Caco-2 (cell line): ENCODE measurements around the gene HBA1. TPM values are rescaled to one million over a fixed set of nuclear protein-coding genes. Genes with fewer than 3 reads are reported as not detected.

Experiments used
- BruUV-seq: library from RNA; stranded (reverse); fragments of 400-500 nt; replicated peaks from 2 replicates; lab custom pipeline; 2021; lab: Mats Ljungman, UMichigan
- CTCF ChIA-PET: fragments of 300-600 bp; sonication (Branson Sonifier 250); formaldehyde crosslinking; loops from one replicate; lab custom pipeline; 2022; ENCODE audit warnings: antibody characterized with exemption; lab: Charles Lee
- POLR2A ChIA-PET: fragments of 300-600 bp; sonication (Branson Sonifier 250); formaldehyde crosslinking; loops from one replicate; lab custom pipeline; 2022; ENCODE audit warnings: antibody characterized with exemption; lab: Charles Lee
- DNase-seq, 2 experiments: peaks; one replicate each; pipeline versions ENCODE4 v3.0.0 to v3.0.0-alpha.2; 2020 to 2022
- H3K27me3 ChIP-seq: replicated peaks from 2 replicates; pipeline ENCODE4 v1.6.0; 2011; ENCODE audit warnings: low read length; ENCODE audit not compliant: control insufficient read depth, insufficient read depth
- H3K36me3 ChIP-seq: 2 replicates; pipeline ENCODE4 v1.5.1; 2011; ENCODE audit warnings: low read length; ENCODE audit not compliant: control insufficient read depth, insufficient read depth
- H3K4me1 ChIP-seq: fragments of 250-450 bp; sonication (Bioruptor Pico); 2 replicates; pipeline ENCODE4 v1.5.1; 2020; ENCODE audit warnings: mild to moderate bottlenecking
- H3K4me3 ChIP-seq: 2 replicates; pipeline ENCODE4 v1.5.1; 2011; ENCODE audit warnings: low read depth, mild to moderate bottlenecking, control low read depth, low read length
- H3K9me3 ChIP-seq: fragments of 250-450 bp; sonication (Bioruptor Pico); 2 replicates; pipeline ENCODE4 v1.5.1; 2020; ENCODE audit warnings: mild to moderate bottlenecking, moderate library complexity
- H3K27ac Mint-ChIP-seq: one replicate; pipeline ENCODE4 v1.8.0; 2022; ENCODE audit warnings: mixed read lengths; ENCODE audit not compliant: unreplicated experiment
- H3K27me3 Mint-ChIP-seq: one replicate; pipeline ENCODE4 v1.8.0; 2022; ENCODE audit warnings: mixed read lengths; ENCODE audit not compliant: insufficient read depth, unreplicated experiment
- H3K36me3 Mint-ChIP-seq: one replicate; pipeline ENCODE4 v1.8.0; 2022; ENCODE audit warnings: mild to moderate bottlenecking, mixed read lengths; ENCODE audit not compliant: insufficient read depth, unreplicated experiment
- H3K4me1 Mint-ChIP-seq: one replicate; pipeline ENCODE4 v1.8.0; 2022; ENCODE audit warnings: low read depth, mixed read lengths; ENCODE audit not compliant: unreplicated experiment
- H3K4me3 Mint-ChIP-seq: one replicate; pipeline ENCODE4 v1.8.0; 2022; ENCODE audit warnings: mild to moderate bottlenecking, moderate library complexity, mixed read lengths; ENCODE audit not compliant: unreplicated experiment
- H3K9me3 Mint-ChIP-seq: one replicate; pipeline ENCODE4 v1.8.0; 2022; ENCODE audit warnings: mixed read lengths; ENCODE audit not compliant: unreplicated experiment
- intact Hi-C: fragments of 100-400 bp; cut with micrococcal nuclease; formaldehyde crosslinking; loops from one replicate; pipeline ENCODE4 v1.10.0; 2022; ENCODE audit not compliant: unreplicated experiment
- total RNA-seq: library from RNA; stranded (reverse); gene quantifications from 2 replicates; pipeline ENCODE4 v1.2.3, GENCODE V29; 2022
- TF ChIP-seq, protein P1 (sequence below), 2 experiments: fragments of 200-600 bp in 1 of 2; IDR thresholded peaks; 1 replicate in 1 of 2; 2 replicates in 1 of 2; pipeline versions ENCODE4 v1.5.1 to v1.8.0; 2011 to 2022; ENCODE audit warnings: antibody characterized with exemption in 1 of 2, control low read depth in 1 of 2, inconsistent platforms in 1 of 2, low read depth in 1 of 2, low read length in 1 of 2, mild to moderate bottlenecking in 1 of 2, moderate library complexity in 1 of 2; ENCODE audit not compliant: insufficient read depth in 1 of 2, severe bottlenecking in 1 of 2, unreplicated experiment in 1 of 2

The HBA1 gene
- total RNA-seq, 1 experiment from 2014 or later, result 3.6 TPM

DNA sequence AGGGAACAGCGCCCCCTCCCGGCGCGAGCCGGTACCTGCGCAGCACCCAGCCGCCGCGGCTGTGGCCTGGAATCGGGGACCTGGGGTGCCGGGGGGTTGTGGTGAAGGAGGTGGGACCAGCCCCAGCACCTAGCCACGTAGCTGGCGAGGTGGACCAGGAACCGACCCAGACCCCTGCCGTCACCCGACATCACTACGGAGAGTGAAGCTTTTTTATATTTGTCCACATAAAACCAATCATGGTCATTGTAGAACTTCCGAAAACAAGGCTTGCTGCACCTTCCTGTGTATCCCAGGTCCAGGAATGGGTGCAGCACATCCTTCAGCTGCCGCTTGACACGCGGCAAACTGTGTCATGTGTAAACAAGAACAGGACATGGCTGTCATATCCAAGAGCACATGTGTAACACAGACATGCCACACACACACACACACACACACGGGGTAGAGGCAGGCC is 5.1 kb downstream of the HBA1 start:
- Histone ChIP-seq H3K4me3 (no peak overlapping the region), H3K4me1 (peaks cover 5% of the 10 kb centered on the region), H3K27me3 (no peaks in the 10 kb centered on the region), H3K9me3 (no peaks in the 10 kb centered on the region), H3K36me3 (no peaks in the 10 kb centered on the region)
- no peak for DNase-seq
- peaks cover 42% of the 10 kb centered on the region for H3K36me3 Mint-ChIP-seq
- ChIA-PET POLR2A (interaction anchor here (0.6 kb wide), 1 partner anchor 171 kb away, joined by 5 read pairs; no protein-coding TSS in a partner anchor), CTCF (interaction anchor here (0.5 to 1.4 kb wide), 2 partner anchors 75 to 108 kb away, joined by 4 to 7 read pairs; no protein-coding TSS in a partner anchor)
- H3K4me1 Mint-ChIP-seq, result no peaks in the 10 kb centered on the region
- intact Hi-C loops, result loop anchor here (2.0 kb wide), 2 partner anchors 65 to 75 kb away; no protein-coding TSS in a partner anchor
- TF ChIP-seq, protein P1, sequence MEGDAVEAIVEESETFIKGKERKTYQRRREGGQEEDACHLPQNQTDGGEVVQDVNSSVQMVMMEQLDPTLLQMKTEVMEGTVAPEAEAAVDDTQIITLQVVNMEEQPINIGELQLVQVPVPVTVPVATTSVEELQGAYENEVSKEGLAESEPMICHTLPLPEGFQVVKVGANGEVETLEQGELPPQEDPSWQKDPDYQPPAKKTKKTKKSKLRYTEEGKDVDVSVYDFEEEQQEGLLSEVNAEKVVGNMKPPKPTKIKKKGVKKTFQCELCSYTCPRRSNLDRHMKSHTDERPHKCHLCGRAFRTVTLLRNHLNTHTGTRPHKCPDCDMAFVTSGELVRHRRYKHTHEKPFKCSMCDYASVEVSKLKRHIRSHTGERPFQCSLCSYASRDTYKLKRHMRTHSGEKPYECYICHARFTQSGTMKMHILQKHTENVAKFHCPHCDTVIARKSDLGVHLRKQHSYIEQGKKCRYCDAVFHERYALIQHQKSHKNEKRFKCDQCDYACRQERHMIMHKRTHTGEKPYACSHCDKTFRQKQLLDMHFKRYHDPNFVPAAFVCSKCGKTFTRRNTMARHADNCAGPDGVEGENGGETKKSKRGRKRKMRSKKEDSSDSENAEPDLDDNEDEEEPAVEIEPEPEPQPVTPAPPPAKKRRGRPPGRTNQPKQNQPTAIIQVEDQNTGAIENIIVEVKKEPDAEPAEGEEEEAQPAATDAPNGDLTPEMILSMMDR (IDR thresholded peaks at IDR 0.05; ENCODE audit: insufficient read depth in 1 of 2, low read depth in 1 of 2, low read length in 1 of 2, severe bottlenecking in 1 of 2, unreplicated experiment in 1 of 2), result peak; percentile 91 to 92
- H3K9me3 Mint-ChIP-seq, result no peaks in the 10 kb centered on the region
- no peak overlapping the region for H3K27ac Mint-ChIP-seq
- no TSS peak for BruUV-seq
- no peaks in the 10 kb centered on the region for H3K27me3 Mint-ChIP-seq
- H3K4me3 Mint-ChIP-seq, result peak overlapping the region; percentile 64

DNA sequence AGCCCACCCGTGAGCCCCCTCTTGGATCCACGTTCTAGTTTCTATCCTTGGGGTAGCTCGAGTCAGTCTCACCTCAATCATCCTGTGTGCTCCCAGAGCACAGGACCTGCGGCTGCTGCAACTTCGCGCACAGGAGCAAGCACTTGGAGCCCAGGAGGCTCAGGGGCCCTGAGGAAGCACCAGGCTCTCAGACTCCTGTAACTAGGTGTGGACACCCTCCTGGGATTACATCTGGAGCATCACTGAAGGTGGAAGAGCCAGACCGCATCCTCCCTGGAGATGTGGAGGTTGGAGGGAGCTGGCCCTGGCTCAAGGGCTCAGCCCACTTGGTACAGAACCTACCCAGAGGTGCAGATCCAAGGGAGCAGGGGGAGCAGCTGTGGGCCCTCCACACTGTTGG is 6.5 kb downstream of the HBA1 start:
- CTCF ChIA-PET, result interaction anchor here (0.6 kb wide), 1 partner anchor 106 kb away, joined by 3 read pairs; no protein-coding TSS in a partner anchor
- no TSS peak for BruUV-seq
- H3K36me3 Mint-ChIP-seq, result peaks cover 52% of the 10 kb centered on the region

DNA sequence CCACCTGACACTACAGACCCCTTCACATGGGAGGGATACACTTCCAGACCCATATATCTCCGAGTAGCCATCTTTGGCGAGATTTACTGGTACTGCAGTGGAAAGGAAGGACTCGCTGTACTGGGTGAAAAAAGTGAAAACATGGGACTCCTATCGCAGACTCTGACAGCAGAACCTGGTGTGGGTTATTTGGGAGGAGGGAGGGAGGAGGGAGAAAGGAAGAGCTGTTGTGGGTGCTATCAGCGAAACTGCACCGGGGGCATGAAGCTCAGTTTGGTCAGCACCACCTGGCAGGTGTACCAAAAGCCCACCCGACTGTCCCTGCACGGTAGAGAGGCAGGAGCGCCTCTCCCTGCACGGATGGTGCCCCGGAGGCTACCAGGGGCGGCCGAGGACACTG is 8.7 kb downstream of the HBA1 start:
- Mint-ChIP-seq H3K4me1 (no peaks in the 10 kb centered on the region), H3K36me3 (peaks cover 74% of the 10 kb centered on the region), H3K27ac (no peak overlapping the region), H3K9me3 (no peaks in the 10 kb centered on the region), H3K27me3 (no peaks in the 10 kb centered on the region), H3K4me3 (no peak overlapping the region)
- Histone ChIP-seq H3K9me3 (no peaks in the 10 kb centered on the region), H3K27me3 (no peaks in the 10 kb centered on the region), H3K36me3 (peaks cover 5% of the 10 kb centered on the region; the same call in 1 of the 2 replicates), H3K4me1 (peaks cover under 1% of the 10 kb centered on the region), H3K4me3 (no peak overlapping the region)
- BruUV-seq, result no TSS peak
- DNase-seq, result no peak
- CTCF ChIA-PET, result no interaction called here
- TF ChIP-seq, protein P1 (IDR thresholded peaks at IDR 0.05; ENCODE audit: insufficient read depth in 1 of 2, low read depth in 1 of 2, low read length in 1 of 2, severe bottlenecking in 1 of 2, unreplicated experiment in 1 of 2), result no peak
- POLR2A ChIA-PET, result no interaction called here
- intact Hi-C loops, result no loop called here

More for the DNA sequence above, 6.5 kb downstream of the HBA1 start:
- POLR2A ChIA-PET, result no interaction called here
- Mint-ChIP-seq H3K9me3 (no peaks in the 10 kb centered on the region), H3K4me1 (no peaks in the 10 kb centered on the region), H3K27ac (no peak overlapping the region), H3K27me3 (no peaks in the 10 kb centered on the region), H3K4me3 (no peak overlapping the region)
- H3K9me3 ChIP-seq, result no peaks in the 10 kb centered on the region
- DNase-seq, result no peak
- TF ChIP-seq, protein P1 (IDR thresholded peaks at IDR 0.05; ENCODE audit: insufficient read depth in 1 of 2, low read depth in 1 of 2, low read length in 1 of 2, severe bottlenecking in 1 of 2, unreplicated experiment in 1 of 2), result no peak
- peaks cover 5% of the 10 kb centered on the region; the same call in 1 of the 2 replicates for H3K36me3 ChIP-seq
- H3K27me3 ChIP-seq, result no peaks in the 10 kb centered on the region
- H3K4me1 ChIP-seq, result peaks cover 5% of the 10 kb centered on the region
- intact Hi-C loops, result no loop called here
- no peak overlapping the region for H3K4me3 ChIP-seq
